H9 (cell line): ENCODE measurements around the gene ZFAND3. TPM values are rescaled to one million over a fixed set of nuclear protein-coding genes. Genes with fewer than 3 reads are reported as not detected.

Source experiments
- DNase-seq: peaks from one replicate; pipeline ENCODE4 v3.0.0-alpha.2; 2017
- H2AFZ ChIP-seq: one replicate; pipeline ENCODE4 v1.6.1; 2013; ENCODE audit warnings: mild to moderate bottlenecking, low read length, control low read depth, moderate library complexity
- H2AK5ac ChIP-seq: 2 replicates; pipeline ENCODE4 v1.6.1; 2013; ENCODE audit warnings: low read length, control low read depth, mixed read lengths; ENCODE audit not compliant: insufficient read length
- H2BK120ac ChIP-seq: one replicate; pipeline ENCODE4 v1.6.1; 2013; ENCODE audit warnings: low read depth, mild to moderate bottlenecking, low read length, control low read depth, inconsistent platforms; ENCODE audit not compliant: poor library complexity, severe bottlenecking
- H2BK12ac ChIP-seq: 2 replicates; pipeline ENCODE4 v1.6.1; 2013; ENCODE audit warnings: low read length, control low read depth, mixed read lengths, low read depth; ENCODE audit not compliant: insufficient read length
- H2BK15ac ChIP-seq: 2 replicates; pipeline ENCODE4 v1.6.1; 2013; ENCODE audit warnings: low read depth, low read length, control low read depth
- H2BK20ac ChIP-seq: one replicate; pipeline ENCODE4 v1.6.1; 2013; ENCODE audit warnings: low read depth, mild to moderate bottlenecking, low read length, control low read depth, inconsistent platforms; ENCODE audit not compliant: poor library complexity, severe bottlenecking
- H2BK5ac ChIP-seq: 2 replicates; pipeline ENCODE4 v1.6.1; 2013; ENCODE audit warnings: low read length, control low read depth, mixed read lengths; ENCODE audit not compliant: insufficient read length
- H3K14ac ChIP-seq: 2 replicates; pipeline ENCODE4 v1.6.1; 2013; ENCODE audit warnings: low read length, control low read depth; ENCODE audit not compliant: insufficient read depth
- H3K18ac ChIP-seq: 2 replicates; pipeline ENCODE4 v1.6.1; 2013; ENCODE audit warnings: low read depth, mild to moderate bottlenecking, mixed read lengths, low read length, control low read depth; ENCODE audit not compliant: insufficient read length
- H3K23ac ChIP-seq: 2 replicates; pipeline ENCODE4 v1.6.1; 2013; ENCODE audit warnings: low read length, control low read depth, mixed read lengths, low read depth; ENCODE audit not compliant: insufficient read length
- H3K23me2 ChIP-seq: 2 replicates; pipeline ENCODE4 v1.6.1; 2013; ENCODE audit warnings: low read depth, mild to moderate bottlenecking, mixed read lengths, low read length, control low read depth; ENCODE audit not compliant: insufficient read length, poor library complexity, severe bottlenecking
- H3K27ac ChIP-seq: 2 replicates; pipeline ENCODE4 v1.5.1; 2013; ENCODE audit warnings: low read length, control low read depth, mixed read lengths, low read depth; ENCODE audit not compliant: insufficient read length
- H3K27me3 ChIP-seq: 2 replicates; pipeline ENCODE4 v1.6.1; 2013; ENCODE audit warnings: low read length, control low read depth, inconsistent platforms; ENCODE audit not compliant: insufficient read depth
- H3K4ac ChIP-seq: 2 replicates; pipeline ENCODE4 v1.6.1; 2013; ENCODE audit warnings: low read depth, mild to moderate bottlenecking, control low read depth, inconsistent platforms, low read length, moderate library complexity
- H3K4me1 ChIP-seq: 2 replicates; pipeline ENCODE4 v1.6.1; 2013; ENCODE audit warnings: low read length, control low read depth, inconsistent platforms; ENCODE audit not compliant: insufficient read depth
- H3K4me2 ChIP-seq: 2 replicates; pipeline ENCODE4 v1.6.1; 2013; ENCODE audit warnings: low read length, control low read depth, mixed read lengths; ENCODE audit not compliant: insufficient read length, insufficient read depth
- H3K56ac ChIP-seq: 2 replicates; pipeline ENCODE4 v1.6.1; 2013; ENCODE audit warnings: low read depth, mild to moderate bottlenecking, mixed read lengths, low read length, control low read depth; ENCODE audit not compliant: insufficient read length
- H3K79me1 ChIP-seq: 2 replicates; pipeline ENCODE4 v1.6.1; 2013; ENCODE audit warnings: low read depth, mild to moderate bottlenecking, moderate library complexity, low read length, control low read depth, inconsistent platforms; ENCODE audit not compliant: insufficient read depth, poor library complexity, severe bottlenecking
- H3K79me2 ChIP-seq: 2 replicates; pipeline ENCODE4 v1.6.1; 2013; ENCODE audit warnings: low read length, control low read depth, inconsistent platforms; ENCODE audit not compliant: insufficient read depth
- H3K9ac ChIP-seq: 2 replicates; pipeline ENCODE4 v1.6.1; 2013; ENCODE audit warnings: low read length, control low read depth, mixed read lengths; ENCODE audit not compliant: insufficient read length; ENCODE audit errors: extremely low read depth
- H3K9me3 ChIP-seq: one replicate; pipeline ENCODE4 v1.6.1; 2013; ENCODE audit warnings: low read depth, low read length, inconsistent platforms; ENCODE audit not compliant: control insufficient read depth
- H3T11ph ChIP-seq: one replicate; pipeline ENCODE4 v1.6.1; 2013; ENCODE audit warnings: mild to moderate bottlenecking, low read length, control low read depth, inconsistent platforms
- H4K20me1 ChIP-seq: one replicate; pipeline ENCODE4 v1.6.1; 2013; ENCODE audit not compliant: control insufficient read depth, insufficient read length, insufficient read depth
- H4K5ac ChIP-seq: 2 replicates; pipeline ENCODE4 v1.6.1; 2013; ENCODE audit warnings: low read depth, mild to moderate bottlenecking, mixed read lengths, low read length, control low read depth; ENCODE audit not compliant: insufficient read length
- H4K8ac ChIP-seq: replicated peaks from 2 replicates; pipeline ENCODE4 v1.6.1; 2013; ENCODE audit warnings: low read length, control low read depth, mixed read lengths, low read depth; ENCODE audit not compliant: insufficient read length
- H4K91ac ChIP-seq: 2 replicates; pipeline ENCODE4 v1.6.1; 2013; ENCODE audit warnings: low read depth, mild to moderate bottlenecking, moderate library complexity, mixed read lengths, low read length, control low read depth; ENCODE audit not compliant: insufficient read length
- H3K27ac Mint-ChIP-seq, 3 experiments: 2 replicates in 2 of 3; 3 replicates in 1 of 3; pipeline ENCODE4 v1.8.0; 2020 to 2021; ENCODE audit warnings: mixed read lengths in 3 of 3, mild to moderate bottlenecking in 1 of 3, moderate library complexity in 1 of 3
- H3K27me3 Mint-ChIP-seq: 2 replicates; pipeline ENCODE4 v1.8.0; 2021; ENCODE audit warnings: low read depth, mild to moderate bottlenecking, moderate library complexity, mixed read lengths
- H3K36me3 Mint-ChIP-seq, 3 experiments: 2 replicates in 2 of 3; 3 replicates in 1 of 3; pipeline ENCODE4 v1.8.0; 2020 to 2021; ENCODE audit warnings: low read depth in 3 of 3, mixed read lengths in 3 of 3; ENCODE audit not compliant: insufficient read depth in 1 of 3
- H3K4me1 Mint-ChIP-seq, 2 experiments: 2 replicates each; pipeline ENCODE4 v1.8.0; 2020; ENCODE audit warnings: mixed read lengths in 2 of 2
- H3K4me3 Mint-ChIP-seq, 2 experiments: 2 replicates in 1 of 2; 3 replicates in 1 of 2; pipeline ENCODE4 v1.8.0; 2020 to 2021; ENCODE audit warnings: mild to moderate bottlenecking in 2 of 2, mixed read lengths in 2 of 2, moderate library complexity in 1 of 2
- H3K9me3 Mint-ChIP-seq, 2 experiments: 2 replicates in 1 of 2; 3 replicates in 1 of 2; pipeline ENCODE4 v1.8.0; 2020; ENCODE audit warnings: mild to moderate bottlenecking in 2 of 2, mixed read lengths in 2 of 2, moderate library complexity in 1 of 2
- WGBS: extraction: QIAGEN DNeasy Blood & Tissue Kit; methylation state at CpG from one replicate; pipeline ENCODE4 v1.1.7; 2013; ENCODE audit warnings: missing lambda C conversion rate, low lambda C conversion rate, mixed read lengths; ENCODE audit not compliant: insufficient read length; ENCODE audit errors: extremely low coverage; 5-methylcytosine and 5-hydroxymethylcytosine counted together
- total RNA-seq: library from RNA; stranded (reverse); gene quantifications from 2 replicates; pipeline ENCODE4 v1.2.1, GENCODE V29; 2021
- TF ChIP-seq, protein P1 (sequence below): fragments of 200-600 bp; sonication (generic); conservative IDR thresholded peaks from 3 replicates; pipeline ENCODE4 v1.8.0; 2021; ENCODE audit warnings: antibody characterized with exemption, mild to moderate bottlenecking

ZFAND3 gene
- total RNA-seq, 1 experiment from 2014 or later: 57.7 TPM

GRCh38 chr6:38182426-38182825, 362.9 kb downstream of the ZFAND3 start:
- Histone ChIP-seq H3K23me2 (no peaks in the 10 kb centered on the region), H3T11ph (no peak overlapping the region), H3K9ac (no peak overlapping the region), H2BK15ac (no peak overlapping the region), H3K79me1 (no peaks in the 10 kb centered on the region), H3K23ac (no peak overlapping the region), H4K91ac (no peak overlapping the region), H3K14ac (no peak overlapping the region), H3K79me2 (no peaks in the 10 kb centered on the region), H2BK12ac (no peak overlapping the region), H2AFZ (no peak overlapping the region), H4K8ac (no peak overlapping the region), H2BK120ac (no peak overlapping the region), H3K18ac (no peak overlapping the region), H3K4me1 (0 out of 2 replicates have a peak, but pooled peaks cover 3% of the 10 kb centered on the region), H4K20me1 (no peaks in the 10 kb centered on the region), H2AK5ac (no peak overlapping the region), H4K5ac (no peak overlapping the region), H3K27me3 (no peaks in the 10 kb centered on the region), H2BK5ac (no peak overlapping the region), H3K27ac (no peak overlapping the region), H3K4ac (no peak overlapping the region), H3K9me3 (no peaks in the 10 kb centered on the region), H3K56ac (no peak overlapping the region), H2BK20ac (no peak overlapping the region), H3K4me2 (no peak overlapping the region)
- TF ChIP-seq, protein P1, sequence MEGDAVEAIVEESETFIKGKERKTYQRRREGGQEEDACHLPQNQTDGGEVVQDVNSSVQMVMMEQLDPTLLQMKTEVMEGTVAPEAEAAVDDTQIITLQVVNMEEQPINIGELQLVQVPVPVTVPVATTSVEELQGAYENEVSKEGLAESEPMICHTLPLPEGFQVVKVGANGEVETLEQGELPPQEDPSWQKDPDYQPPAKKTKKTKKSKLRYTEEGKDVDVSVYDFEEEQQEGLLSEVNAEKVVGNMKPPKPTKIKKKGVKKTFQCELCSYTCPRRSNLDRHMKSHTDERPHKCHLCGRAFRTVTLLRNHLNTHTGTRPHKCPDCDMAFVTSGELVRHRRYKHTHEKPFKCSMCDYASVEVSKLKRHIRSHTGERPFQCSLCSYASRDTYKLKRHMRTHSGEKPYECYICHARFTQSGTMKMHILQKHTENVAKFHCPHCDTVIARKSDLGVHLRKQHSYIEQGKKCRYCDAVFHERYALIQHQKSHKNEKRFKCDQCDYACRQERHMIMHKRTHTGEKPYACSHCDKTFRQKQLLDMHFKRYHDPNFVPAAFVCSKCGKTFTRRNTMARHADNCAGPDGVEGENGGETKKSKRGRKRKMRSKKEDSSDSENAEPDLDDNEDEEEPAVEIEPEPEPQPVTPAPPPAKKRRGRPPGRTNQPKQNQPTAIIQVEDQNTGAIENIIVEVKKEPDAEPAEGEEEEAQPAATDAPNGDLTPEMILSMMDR: no peak
- no peak overlapping the region for H3K27ac Mint-ChIP-seq
- no peaks in the 10 kb centered on the region; the same call in 1 of the 2 replicates for H3K27me3 Mint-ChIP-seq
- H3K4me3 Mint-ChIP-seq: no peak overlapping the region
- DNase-seq: no peak
- no CpG with 5 or more reads among the region's 6 CpGs for WGBS
- H3K36me3 Mint-ChIP-seq: no peaks in the 10 kb centered on the region
- peaks cover 21 to 33% of the 10 kb centered on the region in 2 experiments for H3K4me1 Mint-ChIP-seq
- no peaks in the 10 kb centered on the region for H3K9me3 Mint-ChIP-seq
